Fibroblast of skin of left biceps (primary cell): Measurements from ENCODE around the gene TAF3.

ENCODE experiments used
- DNase-seq, 2 experiments: peaks; one replicate each; pipeline ENCODE4 v3.0.0-alpha.2; 2013; ENCODE audit warnings: low read depth in 2 of 2

TAF3 gene

DNA sequence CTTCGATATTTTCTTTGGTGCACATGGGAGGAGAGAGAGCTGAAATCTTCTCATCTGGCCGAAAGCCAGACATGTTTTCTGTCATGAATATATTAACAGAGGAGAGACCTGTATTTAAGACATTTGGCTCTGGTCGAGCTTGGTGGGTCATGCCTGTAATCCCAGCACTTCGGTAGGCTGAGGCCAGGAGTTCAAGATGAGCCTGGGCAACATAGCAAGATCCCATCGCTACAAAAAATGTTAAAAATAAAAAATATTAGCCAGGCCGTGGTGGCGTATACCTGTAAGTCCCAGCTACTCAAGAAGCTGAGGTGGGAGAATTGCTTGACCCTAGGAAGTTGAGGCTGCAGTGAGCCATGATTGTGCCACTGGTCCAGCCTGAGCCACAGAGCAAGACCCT is 214.3 kb downstream of the TAF3 start:
- DNase-seq = no peak

DNA sequence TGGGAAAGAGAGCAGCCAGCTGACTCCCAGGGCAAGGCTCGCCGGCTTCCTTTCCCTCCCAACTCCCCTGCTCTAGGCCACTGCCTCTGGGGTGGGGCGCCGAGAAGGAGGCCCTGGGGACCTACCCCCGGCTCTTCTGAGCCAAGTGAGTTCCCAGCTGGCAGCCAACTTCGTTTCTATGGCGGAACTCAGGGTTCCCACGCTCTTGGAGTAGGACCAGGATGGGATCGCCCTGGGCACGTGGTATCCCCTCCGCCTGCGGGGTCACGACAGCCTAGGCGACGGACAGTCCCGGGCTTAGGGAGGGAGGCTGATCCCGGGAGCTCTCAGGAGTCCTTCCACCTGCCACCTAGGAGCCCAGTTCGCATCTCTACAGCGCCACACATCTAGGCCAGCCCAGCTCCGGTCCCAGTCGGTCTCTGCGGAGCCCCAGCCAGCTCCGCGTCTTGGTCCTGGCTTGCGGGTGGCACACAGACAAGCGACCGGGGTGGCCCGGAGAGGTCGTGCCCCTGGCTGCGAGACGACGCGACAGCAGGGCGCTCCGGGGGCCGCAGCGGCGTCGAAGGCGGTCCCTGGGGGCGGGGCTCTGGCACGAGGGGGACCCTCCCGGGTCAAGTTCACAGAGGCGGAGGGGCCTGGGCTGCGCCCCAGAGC is 215.6 kb downstream of the TAF3 start:
- DNase-seq = no peak

DNA sequence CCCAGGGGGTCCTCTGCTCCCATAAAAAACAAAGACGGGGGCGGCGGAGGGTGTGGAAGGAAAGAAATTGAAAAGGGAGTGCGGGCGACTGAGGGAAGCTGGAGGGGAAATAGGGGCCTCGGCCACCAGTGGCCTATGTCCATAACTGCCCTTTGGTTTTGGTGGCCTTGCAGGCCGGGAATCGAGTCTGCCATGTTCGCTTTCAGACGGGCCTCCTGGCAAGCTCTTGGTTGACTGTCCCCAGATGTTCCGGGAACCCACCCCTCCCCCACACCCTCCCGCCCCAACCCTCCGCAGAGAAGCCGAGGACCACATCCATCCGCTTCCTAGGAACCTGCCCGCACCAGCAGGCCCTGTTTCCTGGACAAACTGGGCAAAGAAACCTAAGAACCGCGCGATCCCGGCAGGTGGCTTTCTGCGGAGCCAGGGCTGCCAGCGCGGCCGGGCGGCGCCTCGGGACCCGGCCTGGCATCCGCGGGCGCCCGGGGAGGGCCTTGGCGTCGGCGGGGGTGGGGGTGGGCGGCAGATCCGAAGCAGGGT is 216.2 kb downstream of the TAF3 start:
- no peak for DNase-seq

DNA sequence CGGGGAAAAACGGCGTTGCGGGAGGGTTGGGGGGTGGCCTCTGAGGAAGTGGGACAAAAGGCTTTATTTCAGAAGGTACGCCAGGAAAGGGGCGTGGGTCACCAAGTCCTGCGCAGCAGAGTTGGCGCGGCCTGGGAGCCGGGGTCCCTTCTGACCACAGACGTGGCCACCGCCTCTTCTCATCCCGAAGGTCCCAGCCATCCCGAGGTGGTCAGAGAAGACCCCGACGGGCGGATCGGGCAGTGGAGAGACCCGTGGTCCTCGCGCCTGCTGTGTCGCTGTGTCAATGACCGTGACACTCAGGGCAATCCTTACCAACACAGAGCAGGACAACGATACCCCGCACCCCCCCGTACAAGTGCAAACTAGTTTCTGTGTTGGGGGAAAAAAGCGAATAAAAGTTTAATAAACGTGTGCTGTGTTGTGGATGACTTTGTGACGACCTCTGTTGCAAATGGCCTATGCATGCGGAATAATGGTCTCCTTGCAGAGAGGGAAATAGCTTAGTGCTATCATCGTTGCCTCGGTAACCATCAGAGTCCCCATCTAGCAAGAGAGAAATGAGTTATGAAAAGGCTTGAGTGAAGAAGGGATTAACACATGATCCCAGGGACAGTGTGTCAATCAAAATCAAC is 216.8 kb downstream of the TAF3 start:
- no peak for DNase-seq

DNA sequence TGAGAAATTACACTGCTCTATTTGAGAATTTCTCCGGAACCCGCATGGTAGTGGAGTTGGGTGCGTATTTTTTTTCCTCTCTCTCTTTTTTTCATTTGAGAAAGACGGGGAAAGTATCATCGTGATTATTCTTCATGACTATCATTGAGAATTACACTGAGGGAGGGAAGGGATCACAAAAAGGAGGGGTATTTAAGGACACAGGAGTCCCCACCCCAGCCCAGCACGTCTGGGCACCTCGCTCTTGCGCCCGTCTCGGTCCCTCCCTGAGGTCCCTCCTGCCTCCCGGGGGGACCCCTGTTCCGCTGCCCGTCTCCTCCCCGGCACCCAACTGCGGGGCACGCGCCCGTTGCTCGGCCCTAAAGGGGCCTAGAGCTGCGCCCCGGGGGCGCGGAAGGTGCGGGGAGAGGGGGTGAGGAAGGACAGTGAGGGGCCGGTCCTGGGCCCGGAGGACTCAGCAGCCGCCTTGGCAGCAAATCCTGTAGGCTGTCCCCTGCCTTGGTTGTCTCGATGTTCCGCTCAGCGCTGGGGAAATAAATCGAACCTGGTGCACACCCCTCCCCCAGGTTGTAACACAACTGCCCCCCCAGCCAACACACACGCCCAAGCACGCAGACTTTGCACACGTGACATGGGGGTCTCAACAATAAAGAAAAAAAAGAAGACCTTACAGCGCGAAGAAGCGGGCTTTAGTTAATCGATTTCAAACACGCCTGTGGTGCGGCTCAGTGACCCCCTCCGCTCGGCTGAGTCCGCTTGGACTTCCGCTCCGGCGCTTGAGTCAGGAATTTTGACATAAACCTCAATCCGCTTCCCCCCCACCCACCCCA is 217.6 kb downstream of the TAF3 start:
- DNase-seq = no peak

DNA sequence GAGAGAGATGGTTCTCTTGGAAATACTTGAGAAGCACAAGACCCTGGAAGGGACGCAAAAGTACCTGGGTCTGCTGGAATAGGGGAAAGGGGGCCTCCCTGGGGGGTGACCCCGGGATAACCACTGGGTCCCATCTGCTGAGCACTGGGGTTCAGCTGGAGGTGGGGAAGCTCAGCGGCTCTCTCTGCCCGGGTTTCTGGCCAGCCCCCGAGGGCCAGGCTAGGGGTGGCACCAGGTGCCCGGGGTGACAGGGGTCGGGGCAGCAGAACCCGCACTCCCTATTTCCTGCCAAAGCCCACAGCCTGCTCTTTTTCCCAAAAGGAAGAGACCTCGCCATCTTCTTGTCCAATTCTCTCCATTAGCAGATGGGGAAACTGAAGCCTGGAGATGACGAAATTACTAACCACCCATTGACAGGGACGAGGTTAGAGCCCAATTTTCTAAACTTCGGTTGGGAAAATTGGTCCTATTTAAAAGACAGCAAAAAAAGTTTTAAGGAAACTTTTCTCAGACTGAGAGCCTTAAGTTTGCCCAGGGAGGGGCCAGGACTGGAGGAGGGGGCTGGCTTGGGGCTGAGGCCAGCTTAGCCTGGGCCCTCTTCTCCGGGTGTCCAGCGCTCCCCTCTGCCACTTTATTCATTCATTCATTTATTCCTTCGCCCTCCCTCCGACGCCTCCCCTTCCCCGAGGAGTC is 218.3 kb downstream of the TAF3 start:
- DNase-seq = no peak

DNA sequence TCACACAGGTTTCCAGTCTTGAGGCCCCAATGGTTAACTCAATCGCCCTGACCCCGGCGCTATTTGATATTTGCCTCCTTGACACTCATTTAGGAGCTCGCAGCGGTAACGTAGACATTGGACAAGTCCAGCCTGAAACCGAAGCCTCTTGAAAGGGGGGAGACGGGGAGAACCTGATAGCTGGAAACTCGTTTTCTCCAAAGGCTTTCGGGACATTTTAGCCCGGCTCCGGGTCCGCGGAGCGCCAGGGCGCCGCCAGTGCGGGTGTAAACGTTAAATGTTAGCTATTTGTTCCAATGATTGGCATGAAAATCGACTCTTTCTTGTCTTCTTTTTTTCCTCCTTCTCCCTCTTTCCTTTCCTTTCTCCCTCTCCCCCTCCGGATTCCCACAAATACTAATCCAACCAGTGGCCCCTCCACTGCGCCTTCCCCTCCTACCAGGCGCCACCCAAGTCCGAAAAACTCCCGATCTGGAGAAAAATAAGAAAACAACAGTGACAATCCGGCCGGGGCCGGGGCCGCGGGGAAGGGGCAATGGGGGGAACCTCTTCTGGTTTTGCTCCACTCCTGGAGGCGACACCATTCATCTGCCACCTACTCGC is 219.0 kb downstream of the TAF3 start:
- no peak for DNase-seq

DNA sequence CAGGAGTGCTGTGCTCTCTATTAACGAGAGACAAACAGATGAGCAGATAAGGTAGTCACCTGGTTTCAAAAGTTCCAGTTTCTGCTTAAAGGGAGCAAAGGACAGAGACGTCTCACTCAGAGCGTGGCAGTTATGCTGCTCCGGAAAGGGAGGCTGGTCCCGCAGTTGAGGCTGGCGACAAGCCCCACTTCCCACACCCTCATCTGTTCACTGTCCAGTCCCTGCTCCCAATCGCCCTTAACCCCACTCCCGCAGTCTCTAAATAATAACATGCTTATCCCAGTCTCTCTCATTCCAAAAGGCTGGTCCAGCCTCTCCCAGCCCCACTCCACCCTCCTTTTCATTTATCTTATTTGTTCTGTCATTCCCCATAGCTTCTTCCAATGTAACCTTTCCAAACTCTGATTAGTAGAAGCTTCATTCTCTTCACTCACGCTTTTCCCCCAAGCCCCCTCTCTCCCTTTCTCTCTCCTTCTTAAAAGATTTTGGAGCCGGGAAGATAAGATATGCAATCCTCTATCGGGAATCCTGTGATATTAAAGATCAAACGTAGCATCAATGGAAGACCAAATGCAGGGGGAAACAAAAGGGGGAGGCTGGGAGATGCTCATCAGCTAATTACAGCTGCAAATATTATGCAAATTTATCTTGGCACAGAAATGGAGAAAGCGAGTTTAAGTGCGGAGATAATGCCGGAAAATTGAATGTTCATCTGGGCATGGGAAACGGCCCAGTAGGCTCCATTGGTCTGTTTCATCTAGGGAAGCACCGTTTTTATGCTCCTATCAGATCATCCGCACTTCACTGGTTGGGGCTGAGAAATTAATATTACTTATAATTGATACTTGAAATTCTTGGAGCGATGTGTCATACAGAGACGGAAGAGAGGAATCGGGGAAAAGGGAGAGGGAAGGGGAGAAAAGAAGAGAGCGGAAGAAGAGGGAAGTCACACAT is 219.9 kb downstream of the TAF3 start:
- no peak for DNase-seq

DNA sequence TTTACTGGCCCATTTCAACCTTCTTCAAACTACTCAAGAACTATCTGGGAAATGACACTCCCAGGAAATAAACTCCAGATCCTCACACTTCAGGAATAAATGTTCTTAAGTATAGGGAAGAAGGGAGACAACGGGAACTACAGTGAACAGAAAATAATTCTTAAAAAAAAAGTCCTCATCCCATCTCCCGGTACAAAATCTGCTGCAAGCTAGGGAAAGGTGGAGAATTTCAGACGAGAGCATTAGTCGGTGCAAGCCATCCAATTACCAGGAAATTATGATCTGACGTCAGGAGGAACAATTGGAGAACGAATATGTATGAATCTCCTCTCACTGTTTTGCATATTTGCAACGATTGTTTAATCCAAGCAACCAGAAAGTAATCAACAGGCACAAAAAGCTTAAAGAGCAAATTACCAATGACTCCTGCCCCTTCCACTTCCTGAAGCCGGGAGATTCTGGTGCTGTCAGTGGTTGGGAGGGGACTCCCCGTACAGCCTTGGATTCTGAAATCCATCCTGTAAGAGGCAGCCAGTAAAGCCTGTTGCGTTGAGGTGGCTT is 221.1 kb downstream of the TAF3 start:
- no peak for DNase-seq

DNA sequence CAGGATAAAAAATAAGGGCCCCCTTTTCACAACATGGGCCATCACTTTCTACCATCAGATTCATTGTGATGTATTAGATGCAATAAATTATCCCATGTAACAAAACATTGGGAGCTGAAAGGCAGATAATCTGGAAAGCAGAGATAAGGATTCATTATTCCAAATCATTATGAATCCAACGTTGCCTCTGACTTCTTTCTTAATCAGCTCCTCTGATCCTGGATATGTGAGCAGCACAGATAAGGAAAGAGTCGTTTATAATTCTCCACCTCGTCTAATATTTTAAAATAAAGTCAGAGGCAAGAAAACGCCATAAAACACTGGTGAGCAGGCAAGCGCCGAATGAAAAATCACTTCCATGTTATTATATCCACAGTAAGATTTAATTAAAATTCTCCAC is 222.3 kb downstream of the TAF3 start:
- no peak for DNase-seq

DNA sequence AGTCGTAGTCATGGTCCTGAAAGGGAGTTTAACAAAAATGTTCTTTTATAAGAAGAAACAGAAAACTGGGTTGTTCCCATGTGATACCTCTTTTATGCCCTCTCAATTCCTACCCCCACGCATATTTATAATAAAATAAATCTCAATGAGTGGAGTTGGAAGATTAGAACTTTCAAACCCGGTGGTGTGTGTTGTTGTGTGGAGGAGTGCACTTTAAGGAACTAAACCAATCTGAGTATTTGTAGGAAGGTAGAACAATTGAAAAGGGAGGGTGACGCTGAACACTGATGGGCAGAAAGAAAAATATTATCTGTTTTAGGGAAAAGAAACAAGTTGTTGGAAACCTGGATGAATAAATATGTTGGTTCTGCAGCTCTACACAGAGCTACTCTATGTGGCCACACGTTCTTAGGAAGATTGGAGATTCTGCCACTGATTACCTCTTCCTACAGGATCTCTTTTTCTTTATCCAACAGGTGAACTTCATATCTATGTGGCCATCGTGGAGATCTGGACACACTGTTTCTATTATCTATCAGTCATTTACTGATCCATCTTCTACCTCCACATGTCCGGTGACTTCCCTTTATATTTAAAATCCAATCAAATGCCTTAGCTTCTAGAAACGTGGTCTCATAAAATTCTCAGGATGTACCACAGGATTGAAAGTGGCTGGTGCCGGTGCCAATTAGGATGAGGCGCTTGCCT is 223.1 kb downstream of the TAF3 start:
- no peak for DNase-seq

DNA sequence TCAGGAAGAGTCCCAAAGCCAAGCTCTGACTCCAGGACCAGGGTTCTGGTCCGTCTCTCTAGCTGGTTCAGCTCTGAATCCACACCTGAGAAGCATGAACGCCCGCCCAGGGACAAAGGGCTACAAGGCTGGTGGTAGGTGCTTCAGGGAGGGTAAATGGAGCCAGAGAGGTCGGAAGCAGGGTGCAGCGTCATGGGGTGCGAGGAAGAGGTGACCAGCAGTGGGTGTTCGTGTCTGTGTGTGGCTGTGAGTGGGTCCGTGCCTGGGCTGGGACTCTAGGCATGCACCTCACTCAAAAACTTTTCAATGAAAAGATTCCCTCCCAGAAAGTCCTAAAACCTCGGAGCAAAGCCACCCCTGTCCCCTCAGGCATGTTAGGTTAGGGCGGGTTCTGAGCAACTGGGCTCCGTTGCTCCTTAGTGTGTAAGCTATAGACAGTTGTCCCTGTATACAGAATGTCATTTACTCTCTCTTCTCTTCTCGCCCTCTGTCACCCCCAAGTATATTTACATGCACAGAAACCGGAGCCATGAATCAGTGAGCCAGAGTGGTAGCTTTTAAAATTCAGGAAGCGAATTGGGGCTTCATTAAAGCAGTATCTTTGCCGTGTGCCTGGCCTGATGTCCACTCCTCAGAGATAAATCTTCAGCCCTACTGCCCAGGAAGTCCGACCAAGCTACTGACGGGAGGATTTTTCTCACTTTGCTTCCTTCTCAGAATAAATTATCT is 223.9 kb downstream of the TAF3 start:
- DNase-seq = no peak

DNA sequence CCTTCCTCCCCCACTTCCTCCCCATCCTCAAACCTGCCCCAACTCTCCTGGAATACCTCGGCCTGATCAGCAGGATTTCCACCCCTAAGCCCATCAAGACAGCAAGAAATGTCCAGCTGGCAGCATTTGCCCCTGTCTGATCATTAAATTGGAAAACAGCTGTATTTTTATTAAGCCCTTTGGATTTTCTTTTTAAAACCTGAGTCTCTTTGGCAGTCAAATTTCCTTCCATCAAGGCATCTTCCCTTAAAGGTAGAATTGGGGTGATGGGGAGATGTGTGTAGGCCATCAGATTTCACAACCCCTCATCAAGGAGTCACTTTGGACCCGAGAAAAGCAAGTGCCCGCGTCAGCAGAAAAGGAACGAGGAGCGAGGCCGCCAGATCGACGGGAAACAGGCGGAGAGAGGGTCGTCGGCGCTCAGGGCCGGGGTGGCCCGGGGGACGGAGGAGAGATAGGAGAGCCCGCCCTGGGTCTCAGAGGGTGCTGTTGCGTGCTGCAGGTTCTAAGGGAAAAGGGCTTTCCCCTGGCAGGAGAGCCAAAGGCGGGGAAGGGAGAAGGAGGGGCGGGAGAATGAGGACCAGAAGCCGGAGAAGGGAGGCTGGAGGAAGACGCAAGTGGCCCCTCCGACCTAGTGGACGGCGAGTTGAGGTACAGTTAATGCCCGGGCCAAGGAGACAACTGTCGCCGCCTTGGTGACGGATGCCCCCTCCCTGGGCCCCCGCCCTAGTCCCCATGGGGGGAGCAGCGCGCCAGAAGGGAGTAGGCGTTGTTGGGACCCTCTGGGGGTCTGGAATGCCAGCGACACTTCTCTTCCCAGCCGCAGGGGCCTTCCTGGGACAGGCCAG is 224.6 kb downstream of the TAF3 start:
- no peak for DNase-seq

DNA sequence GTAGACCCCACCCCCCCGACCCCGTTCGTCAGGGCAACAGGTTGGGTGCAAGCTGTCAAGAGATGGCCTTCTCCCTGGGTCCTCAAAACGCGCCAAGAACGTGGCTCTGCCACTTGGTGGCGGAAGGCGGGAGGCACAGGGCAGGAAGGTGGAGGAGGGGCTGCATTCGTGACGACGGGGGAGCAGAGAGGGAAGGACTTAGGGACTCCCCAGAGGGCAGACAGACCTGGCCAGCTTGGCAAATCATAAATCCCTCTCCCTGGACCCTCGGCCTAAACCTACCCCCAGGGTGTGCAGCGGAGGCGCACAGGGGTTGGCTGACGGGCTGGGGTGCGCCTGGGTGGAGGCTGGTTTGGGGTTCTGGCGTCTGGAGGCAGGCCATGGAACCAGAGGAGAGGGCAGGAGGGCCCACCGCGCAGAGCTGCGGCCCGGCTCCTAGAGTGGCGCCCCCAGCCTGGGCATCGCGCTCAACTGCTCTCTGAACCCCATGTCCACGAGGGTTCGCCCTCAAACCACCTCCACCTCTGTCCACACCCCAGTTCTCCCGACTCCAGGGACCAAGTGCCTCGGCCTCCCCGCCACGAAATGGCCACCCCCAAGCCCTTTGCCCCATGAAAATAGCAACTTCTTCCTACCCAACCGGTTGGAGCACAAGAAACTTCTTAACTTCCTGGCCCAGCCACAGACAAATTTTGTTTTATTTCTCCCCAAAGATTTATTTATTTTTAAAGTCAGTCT is 225.4 kb downstream of the TAF3 start:
- DNase-seq = no peak

DNA sequence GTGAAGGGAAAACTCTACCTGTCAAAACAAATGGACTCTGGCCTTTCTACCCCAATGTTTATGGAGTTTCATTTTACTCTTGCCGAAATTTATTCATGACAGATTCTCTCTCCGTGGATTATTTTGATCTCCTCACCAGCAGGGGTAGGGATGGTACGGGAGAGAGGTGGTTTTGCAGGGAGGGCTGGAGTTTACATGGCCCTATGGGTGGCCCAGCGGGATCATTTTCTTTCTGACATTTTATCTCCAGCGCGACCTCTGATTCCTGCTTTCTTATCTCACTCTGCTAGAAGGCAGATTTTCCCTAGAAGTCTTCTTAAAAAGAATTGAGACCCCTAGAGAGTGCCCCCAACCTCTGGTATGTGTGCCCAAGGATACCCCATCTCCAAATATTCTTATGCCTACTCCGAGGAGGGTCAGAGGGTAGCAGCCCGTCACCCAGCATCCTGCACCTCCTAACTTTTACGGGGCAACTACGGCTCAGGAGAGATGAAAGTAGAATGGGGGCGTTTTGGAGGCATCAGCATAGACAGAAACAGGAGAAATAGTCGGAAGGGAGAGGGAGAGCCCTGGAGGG is 226.1 kb downstream of the TAF3 start:
- no peak for DNase-seq

DNA sequence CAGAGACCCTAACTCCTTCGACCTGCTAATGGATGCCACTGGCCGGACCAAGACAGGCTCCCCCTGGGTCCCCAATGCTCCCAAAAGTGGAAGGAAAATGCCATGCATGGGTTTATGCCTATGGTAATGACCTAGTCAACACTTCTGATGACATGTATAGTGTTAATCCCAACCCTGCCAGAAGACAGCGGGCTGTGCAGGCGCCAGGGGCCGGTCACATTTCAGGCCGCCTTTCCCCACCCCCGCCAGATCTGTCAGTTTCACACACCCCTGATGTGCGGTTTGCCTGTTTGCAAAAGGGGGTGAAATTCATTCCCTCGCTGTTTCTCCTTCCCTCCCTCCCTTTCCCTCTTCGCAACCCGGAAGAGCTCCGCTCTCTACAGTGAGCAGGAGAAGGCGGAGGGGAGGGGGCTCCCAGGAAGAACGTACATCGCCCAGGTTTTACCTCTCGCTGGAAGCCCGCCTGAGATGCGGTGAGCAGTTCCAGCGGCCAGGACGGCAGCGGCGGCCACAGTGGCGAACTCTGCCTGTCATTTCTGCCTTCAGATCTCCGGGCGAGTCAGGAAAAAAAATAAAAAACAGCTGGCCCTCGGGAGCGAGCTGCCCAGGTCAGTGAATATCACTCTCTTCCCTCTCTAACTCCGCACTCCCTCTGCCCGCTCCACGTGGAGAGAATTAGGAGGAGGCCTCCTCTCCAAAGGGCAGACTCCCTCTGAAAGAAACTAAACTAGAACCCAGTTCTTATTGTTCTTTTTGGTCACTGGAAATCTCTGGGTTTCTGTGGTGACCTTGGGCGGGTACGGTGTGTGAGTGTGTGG is 226.8 kb downstream of the TAF3 start:
- DNase-seq = no peak
